ENCODE results near the gene ITGB7.
A peak's percentile ranks its signal among the peaks of the same experiment; 100 is the strongest.

Gene ITGB7
- 4.1 to 32.7 (median 9.1) reads per million in 18 experiments for total RNA-seq

GRCh38 chr12:53207042-53207441 is at the start of gene ITGB7:
Gene ITGB7 (minus strand): TSS chr12:53207251. CDS start chr12:53200443, 6,808 bp downstream.
- DNase-seq, result peak in 1 of 2 donors; percentile 27

DNA sequence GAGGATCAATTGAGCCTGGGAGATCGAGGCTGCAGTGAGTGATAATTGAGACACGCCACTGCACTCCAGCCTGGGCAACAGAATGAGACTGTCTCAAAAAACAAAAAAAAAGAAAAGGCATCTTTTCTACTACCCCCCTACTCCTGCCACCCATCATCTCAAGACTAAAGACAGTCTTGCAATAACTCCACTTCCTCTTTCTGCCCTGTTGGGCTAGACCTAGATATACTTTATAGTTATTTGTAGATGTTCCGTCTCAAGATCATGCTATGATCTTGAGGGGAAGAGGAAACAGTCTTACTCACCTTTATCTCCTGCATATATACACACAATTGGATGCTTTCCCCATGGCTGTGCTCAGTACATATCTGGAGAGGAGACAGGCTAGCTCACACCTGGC is 48.9 kb upstream of the ITGB7 start:
- DNase-seq, result peak; percentile 51 to 67

DNA sequence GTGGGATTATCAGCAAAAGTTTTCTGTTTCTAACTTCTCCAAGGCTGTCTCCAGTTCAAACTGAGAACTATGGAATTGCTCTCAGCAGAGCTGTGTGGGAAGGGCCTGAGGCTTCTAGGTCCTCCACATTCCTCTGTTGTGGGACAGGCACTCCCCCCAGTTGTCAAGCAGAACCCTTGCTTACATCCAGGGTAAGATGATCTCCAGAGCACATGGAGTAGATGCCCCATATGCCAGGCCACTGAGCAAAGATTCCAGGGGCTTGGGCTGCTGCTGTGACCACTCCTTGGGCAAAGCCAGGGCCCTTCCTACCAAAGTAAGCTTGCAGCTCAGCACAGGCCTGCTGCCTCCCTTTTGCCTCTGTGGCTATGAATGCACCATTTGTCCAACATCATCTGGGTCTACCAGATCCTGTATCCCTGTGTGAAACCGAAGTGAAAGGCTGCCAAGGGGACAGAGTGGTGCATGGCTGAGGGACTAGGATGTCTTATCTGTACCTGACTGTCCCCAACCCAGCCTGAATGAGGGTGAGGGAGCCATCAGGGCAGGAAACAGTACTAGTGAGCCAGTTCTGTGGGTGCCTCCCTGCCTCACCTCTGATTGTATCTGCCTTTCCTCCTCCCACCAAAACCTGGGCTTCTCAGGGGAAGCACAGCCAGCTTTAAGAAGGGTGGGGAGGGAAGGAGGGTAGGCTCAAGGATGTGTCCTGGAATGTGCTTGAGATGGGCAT is 47.9 kb upstream of the ITGB7 start:
- no peak for DNase-seq

GRCh38 chr12:53253298-53253697 is 46.2 kb upstream of the ITGB7 start:
- DNase-seq, result no peak

GRCh38 chr12:53252349-53252916 is 45.4 kb upstream of the ITGB7 start:
- peak in 1 of 2 donors; percentile 40 for DNase-seq

DNA sequence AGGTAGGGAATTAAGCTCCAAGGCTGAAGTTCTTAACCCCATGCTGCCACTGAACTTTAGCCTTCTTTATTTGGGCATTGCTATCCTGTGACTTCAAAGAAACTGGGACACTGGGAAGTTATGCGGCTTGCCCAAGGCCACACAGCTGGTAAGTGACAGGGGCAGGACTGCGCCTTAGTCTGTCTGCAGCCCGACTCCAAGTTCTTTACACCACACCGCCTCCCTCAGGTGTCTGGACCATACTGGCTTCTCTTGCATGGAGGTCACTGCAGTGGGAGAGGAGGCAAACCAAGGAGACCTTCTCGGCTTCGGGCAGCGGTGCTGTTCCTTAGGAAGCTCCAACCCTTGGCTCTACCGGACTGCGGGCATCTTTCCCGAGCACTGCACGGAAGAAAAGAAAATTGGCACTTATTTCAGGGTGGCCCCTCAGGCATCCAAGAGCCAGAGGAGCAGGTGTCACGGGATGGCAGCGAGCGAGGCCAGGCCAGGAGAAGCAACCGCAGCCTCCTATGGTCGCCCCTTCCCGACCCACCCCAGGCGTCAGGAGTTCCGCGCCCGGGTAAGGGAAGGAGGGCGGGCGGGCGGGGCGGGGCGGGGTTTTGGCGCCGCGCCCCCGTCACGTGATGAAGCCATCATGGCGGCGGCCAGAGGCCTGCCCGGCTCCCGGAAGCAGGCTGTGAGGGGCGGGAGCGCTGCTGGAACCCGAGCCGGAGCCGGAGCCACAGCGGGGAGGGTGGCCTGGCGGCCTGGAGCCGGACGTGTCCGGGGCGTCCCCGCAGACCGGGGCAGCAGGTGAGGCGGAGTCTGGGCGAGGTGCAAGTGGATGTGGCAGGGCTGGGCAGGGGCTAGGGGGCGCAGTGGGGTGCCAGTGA is 44.7 kb upstream of the ITGB7 start:
- DNase-seq, result peak; percentile 66 to 82

- DNase-seq, result no peak
Measured at GRCh38 chr12:53245286-53245685, 38.2 kb upstream of the ITGB7 start.

DNA sequence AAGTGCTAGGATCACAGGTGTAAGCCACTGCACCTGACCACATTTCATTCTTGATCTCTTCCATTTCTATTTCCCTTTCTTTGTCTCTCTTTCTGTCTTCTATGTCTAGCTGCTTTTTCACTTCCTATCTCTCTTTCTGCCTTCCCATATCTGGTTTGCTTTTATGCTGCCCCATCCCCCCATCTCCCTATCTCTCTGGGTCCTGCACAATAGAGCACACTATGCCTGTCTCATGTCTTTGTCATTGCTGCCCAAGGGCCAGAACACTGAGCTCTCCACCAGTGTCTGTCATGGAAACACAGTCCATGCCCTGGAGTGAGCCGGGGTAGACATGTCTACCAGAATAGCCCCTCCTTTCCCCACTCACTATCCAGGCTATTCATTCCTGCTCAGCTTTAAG is 37.3 kb upstream of the ITGB7 start:
- DNase-seq, result no peak

GRCh38 chr12:53241623-53242412 is 34.8 kb upstream of the ITGB7 start:
- no peak for DNase-seq

- no peak for DNase-seq
Measured at GRCh38 chr12:53239643-53240258, 32.7 kb upstream of the ITGB7 start.

DNA sequence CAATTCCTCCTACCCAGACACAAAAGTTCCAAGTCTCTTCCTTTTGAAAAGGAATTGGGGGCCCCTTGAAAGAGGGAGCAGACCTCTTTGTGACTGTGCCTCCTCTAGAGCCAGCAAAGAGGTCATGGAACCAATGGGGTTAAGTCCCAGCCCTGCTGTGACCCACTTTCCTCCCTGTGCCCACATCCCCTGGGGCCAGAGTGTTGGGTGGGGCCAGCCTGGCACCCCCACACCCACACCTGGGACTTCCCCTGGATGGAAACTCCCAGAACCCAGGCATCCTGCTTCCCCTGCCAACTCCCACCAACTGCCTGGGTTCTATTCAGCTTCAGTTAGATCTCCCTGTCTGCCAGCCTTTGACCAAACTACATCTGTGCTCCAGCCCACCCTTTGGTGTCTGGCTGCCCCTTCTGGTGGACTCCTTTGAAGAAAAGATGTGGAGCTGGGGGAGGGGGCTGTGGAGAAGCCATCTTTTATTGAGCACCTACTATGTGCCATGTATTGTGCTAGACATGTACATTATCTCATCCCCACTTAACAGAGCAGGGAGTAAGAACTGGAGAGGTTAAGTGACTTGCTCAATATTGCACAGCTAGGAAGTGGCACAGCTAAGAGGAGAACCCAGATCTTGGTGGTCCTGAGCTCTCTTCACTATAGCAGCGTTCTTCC is 29.5 kb upstream of the ITGB7 start:
- DNase-seq, result no peak

- DNase-seq, result no peak
Measured at GRCh38 chr12:53235742-53236442, 28.8 kb upstream of the ITGB7 start.

DNA sequence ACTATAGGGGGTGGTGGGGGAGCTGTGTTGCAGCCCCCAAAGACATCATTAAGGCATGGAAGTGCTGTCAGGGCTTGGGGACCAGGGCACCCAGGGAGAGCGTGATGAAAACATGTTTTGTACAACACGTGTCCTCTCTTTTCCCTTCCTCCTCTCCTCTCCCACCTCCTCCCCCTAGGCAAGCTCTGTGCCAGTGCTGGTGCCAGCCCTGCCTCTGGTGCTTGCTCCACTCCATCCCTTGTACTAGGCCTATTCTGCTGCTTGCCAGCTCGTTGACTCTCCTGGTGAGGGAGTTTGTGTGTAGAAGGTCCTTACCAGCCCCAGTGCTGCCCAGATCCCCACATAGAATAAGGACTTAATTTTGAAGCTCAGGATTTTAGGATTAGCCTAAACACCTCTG is 28.1 kb upstream of the ITGB7 start:
- DNase-seq, result no peak

DNA sequence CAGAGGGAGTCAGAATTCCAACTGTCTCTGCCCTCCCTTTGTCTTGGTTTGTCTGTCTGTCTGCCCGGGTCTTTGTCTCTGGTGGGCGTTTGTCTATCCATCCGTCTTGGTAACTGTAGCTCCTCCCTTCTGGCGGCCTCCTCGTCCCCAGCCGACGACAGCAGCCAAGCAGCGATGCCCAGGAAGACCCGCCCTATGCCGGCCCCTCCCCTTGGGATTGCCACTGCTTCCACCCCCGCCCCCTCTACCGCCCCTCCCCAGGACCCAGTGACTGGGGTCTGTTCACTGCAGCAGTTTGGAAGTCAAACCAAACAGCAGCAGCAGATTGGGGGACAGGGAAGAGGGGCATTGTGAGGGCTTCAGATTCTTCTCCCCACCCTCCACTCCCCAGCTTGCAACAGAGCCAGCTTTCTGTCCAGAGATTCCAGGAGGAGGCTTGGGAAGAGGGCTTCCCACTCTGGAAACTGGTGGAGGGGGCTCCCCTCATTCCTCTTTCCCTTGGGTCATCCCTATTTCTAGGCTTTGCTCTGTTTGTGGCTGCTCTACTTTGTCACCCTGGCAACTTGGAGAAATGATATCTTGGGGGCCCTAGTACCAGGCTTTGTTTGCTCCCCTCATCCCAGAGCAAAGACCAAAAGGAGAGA is 27.3 kb upstream of the ITGB7 start:
- no peak for DNase-seq

GRCh38 chr12:53233671-53234121 is 26.6 kb upstream of the ITGB7 start:
- DNase-seq, result no peak

DNA sequence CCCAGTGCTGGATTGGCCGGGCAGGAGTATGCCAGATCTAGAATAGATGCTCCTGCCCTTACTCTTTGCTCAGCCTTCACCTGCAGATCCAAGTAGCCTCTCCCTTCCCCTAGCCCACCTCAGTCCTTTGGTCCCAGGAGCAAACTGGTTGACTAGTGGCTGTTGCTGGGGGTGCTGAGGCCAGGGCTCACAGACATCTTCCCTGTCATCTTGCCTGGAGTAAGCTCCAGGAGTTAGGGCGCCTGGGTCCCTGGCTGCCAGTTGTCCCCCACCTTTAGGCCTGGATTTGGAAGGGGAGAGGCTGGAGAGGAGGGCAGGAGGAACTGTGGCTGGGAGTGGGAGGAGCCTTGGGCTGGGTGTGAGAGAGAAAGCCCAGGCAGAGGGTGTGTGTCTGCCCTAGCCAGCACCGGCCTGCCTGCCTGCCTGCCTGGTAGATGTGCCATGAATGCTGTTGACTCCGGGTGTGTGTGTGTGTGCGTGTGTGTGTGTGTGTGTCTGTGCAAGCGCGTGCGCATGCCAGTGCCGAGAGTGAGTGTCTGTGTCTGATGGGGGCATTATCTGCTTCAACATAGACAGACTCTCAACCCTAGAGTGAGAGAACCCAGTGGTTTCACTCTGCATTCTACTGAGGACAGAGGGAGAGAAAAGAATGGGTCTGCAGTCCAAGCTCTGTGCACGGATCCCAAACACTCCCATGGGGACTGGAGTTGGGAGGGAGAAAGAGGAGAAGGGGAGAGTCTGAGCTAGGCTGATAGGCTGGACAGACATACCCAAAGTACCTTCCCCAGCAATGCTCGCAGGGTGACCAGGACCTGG is 25.8 kb upstream of the ITGB7 start:
- peak; percentile 31 to 40 for DNase-seq

DNA sequence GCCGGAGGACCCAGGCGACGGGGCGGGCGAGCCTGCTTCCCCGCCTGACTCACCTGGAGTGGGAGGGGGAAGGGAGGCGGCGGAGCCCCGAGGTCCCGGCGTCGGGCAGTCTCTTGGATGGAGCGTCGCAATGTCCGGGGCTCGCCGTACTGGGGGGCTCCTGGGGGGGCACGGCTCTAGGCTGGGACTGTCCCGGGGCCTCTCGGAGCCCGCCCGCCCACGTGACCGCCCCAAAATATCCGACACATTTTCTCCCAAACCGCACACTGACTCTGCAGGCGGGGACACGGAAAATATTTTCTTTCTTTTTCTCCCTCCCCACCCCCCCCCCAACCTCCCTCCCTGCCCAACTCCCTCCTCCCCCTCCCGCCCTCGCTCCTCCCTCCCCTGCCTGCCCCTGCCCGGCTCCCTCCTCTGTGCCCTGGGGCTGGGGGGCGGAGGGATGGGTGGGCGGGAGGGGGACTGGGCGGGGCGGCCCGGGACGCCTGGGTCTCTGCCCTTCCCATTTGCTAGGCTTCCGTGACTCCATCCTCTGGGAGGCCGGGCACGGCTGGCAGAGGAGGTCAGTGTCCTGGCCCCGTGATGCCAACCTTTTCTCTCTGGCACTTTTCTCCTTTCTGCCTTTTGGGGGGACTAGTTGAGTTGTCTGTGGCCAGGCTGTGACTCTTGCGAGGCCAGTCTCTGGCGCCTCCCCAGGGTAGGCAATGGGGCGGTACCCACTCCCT is 25.0 kb upstream of the ITGB7 start, which contains the start of gene RARG:
Gene RARG (minus strand): TSS at position 289 of the 725 bp plus-strand sequence. CDS start 4,664 bp downstream, outside the sequence.
- no peak for DNase-seq

DNA sequence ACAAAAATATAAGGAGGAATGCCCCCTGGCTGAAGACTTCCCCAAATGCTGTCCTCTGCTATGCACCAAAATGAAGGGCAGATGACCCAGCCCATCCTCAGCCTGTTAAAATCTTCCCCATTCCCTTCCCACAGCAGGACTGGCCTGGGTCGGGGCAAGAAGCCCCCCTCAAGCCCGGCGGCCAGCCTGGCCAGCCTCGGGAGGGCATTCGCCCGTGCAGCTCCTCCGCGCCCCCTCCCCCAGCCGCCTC is 24.5 kb upstream of the ITGB7 start:
- no peak for DNase-seq
